Measurements from ENCODE around the gene PTPRD. TPM values are rescaled to one million over a fixed set of nuclear protein-coding genes. Genes with fewer than 3 reads are reported as not detected.

The PTPRD gene
- total and polyA plus RNA-seq, 2 donors (not counting 1 experiment from before 2014, with no cell fraction given) = 0.35 to 4.8 TPM

DNA sequence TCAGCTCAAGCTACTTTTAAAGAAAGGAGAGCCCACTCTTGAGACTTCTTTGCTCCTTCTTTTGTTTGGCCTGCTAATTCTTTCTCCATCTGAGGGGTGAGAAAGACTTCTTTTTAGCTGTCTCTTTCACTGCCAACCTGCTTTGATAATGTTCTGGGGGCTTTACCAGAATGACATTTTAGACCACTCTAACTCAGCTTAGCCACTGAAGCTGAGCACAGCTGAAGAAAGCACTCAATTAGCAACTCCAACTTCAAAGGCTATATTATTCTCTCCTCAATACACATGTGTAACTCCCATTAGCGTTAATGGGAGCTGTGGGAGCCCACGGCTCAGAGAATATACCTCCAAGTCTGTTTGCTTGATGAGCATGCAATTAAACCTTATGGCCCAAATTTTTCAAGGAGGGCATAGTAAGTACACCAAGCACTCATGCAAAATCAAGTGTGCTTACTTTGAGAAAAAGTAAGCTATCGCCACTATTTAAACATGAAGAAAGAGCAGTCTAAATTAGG is 1997.8 kb downstream of the PTPRD start:
- Histone ChIP-seq H4K20me1 (ENCODE audit: control insufficient read depth, extremely low read depth, insufficient read depth, low read length) (no peaks in the 10 kb centered on the region), H3K4me3 (replicated peaks in 1 of 4; ENCODE audit: control extremely low read depth in 1 of 4, insufficient read depth in 1 of 4, low read depth in 3 of 4, low read length in 4 of 4) (no peak overlapping the region), H3K4me2 (ENCODE audit: extremely low read depth, insufficient read depth, low read length) (no peak overlapping the region), H3K79me2 (ENCODE audit: control insufficient read depth, insufficient read depth, low read length) (no peaks in the 10 kb centered on the region), H3K9ac (ENCODE audit: insufficient read depth, low read length) (no peak overlapping the region), H3K36me3 (ENCODE audit: control insufficient read depth, insufficient read depth, low read length) (no peaks in the 10 kb centered on the region), H3K27ac (ENCODE audit: insufficient read depth, low read length) (no peak overlapping the region), H3K9me3 (ENCODE audit: control insufficient read depth, insufficient read depth, low read depth, low read length) (no peaks in the 10 kb centered on the region), H3K27me3 (ENCODE audit: control insufficient read depth, insufficient read depth, low read length) (no peaks in the 10 kb centered on the region), H3K4me1 (ENCODE audit: control insufficient read depth, extremely low read depth, insufficient read depth, low read length) (no peaks in the 10 kb centered on the region), H2AFZ (ENCODE audit: low read length) (no peak overlapping the region)
- no peak for DNase-seq (ENCODE audit: low read depth in 2 of 2)
- TF ChIP-seq, protein P1, sequence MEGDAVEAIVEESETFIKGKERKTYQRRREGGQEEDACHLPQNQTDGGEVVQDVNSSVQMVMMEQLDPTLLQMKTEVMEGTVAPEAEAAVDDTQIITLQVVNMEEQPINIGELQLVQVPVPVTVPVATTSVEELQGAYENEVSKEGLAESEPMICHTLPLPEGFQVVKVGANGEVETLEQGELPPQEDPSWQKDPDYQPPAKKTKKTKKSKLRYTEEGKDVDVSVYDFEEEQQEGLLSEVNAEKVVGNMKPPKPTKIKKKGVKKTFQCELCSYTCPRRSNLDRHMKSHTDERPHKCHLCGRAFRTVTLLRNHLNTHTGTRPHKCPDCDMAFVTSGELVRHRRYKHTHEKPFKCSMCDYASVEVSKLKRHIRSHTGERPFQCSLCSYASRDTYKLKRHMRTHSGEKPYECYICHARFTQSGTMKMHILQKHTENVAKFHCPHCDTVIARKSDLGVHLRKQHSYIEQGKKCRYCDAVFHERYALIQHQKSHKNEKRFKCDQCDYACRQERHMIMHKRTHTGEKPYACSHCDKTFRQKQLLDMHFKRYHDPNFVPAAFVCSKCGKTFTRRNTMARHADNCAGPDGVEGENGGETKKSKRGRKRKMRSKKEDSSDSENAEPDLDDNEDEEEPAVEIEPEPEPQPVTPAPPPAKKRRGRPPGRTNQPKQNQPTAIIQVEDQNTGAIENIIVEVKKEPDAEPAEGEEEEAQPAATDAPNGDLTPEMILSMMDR (conservative IDR thresholded peaks at IDR 0.05 in 1 of 2, IDR thresholded peaks at IDR 0.05 in 1 of 2; ENCODE audit: low read depth in 1 of 2, low read length in 2 of 2) = no peak
- no peak for TF ChIP-seq EZH2 (IDR thresholded peaks at IDR 0.05; ENCODE audit: low read length, missing control alignments)

DNA sequence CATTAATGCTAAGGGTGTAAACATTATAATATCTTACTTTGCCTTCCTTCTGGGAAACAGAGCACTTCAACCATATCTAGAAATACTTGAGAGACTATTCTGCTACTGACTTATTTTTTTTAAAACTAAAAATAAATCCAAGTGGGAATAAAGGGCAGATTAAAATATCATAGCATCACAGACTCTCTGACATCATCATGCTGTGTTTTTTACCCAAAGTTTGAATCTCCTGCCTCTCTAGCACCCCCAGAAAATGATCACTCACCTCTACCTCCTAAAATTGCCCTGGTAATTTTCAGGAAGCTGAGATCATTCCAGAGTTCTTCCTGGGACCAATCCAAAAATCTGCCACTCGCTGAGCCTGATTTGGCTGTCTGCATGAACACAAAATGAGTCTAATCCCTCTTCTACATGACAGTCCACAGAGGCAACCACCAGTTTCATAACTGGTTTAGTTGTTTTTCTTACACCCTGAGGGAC is 1999.4 kb downstream of the PTPRD start:
- H3K9ac ChIP-seq (ENCODE audit: insufficient read depth, low read length) = no peak overlapping the region
- no peak overlapping the region for H2AFZ ChIP-seq (ENCODE audit: low read length)
- no peaks in the 10 kb centered on the region for H3K9me3 ChIP-seq (ENCODE audit: control insufficient read depth, insufficient read depth, low read depth, low read length)
- no peak overlapping the region for H3K4me2 ChIP-seq (ENCODE audit: extremely low read depth, insufficient read depth, low read length)
- no peaks in the 10 kb centered on the region for H3K4me1 ChIP-seq (ENCODE audit: control insufficient read depth, extremely low read depth, insufficient read depth, low read length)
- no peak overlapping the region for H3K4me3 ChIP-seq (replicated peaks in 1 of 4; ENCODE audit: control extremely low read depth in 1 of 4, insufficient read depth in 1 of 4, low read depth in 3 of 4, low read length in 4 of 4)
- H3K36me3 ChIP-seq (ENCODE audit: control insufficient read depth, insufficient read depth, low read length) = no peaks in the 10 kb centered on the region
- H3K27me3 ChIP-seq (ENCODE audit: control insufficient read depth, insufficient read depth, low read length) = no peaks in the 10 kb centered on the region
- TF ChIP-seq, protein P1 (conservative IDR thresholded peaks at IDR 0.05 in 1 of 2, IDR thresholded peaks at IDR 0.05 in 1 of 2; ENCODE audit: low read depth in 1 of 2, low read length in 2 of 2) = no peak
- no peak for TF ChIP-seq EZH2 (IDR thresholded peaks at IDR 0.05; ENCODE audit: low read length, missing control alignments)
- H3K79me2 ChIP-seq (ENCODE audit: control insufficient read depth, insufficient read depth, low read length) = no peaks in the 10 kb centered on the region
- no peaks in the 10 kb centered on the region for H4K20me1 ChIP-seq (ENCODE audit: control insufficient read depth, extremely low read depth, insufficient read depth, low read length)
- DNase-seq (ENCODE audit: low read depth in 2 of 2) = peak in 1 of 2 donors; percentile 15
- H3K27ac ChIP-seq (ENCODE audit: insufficient read depth, low read length) = no peak overlapping the region

DNA sequence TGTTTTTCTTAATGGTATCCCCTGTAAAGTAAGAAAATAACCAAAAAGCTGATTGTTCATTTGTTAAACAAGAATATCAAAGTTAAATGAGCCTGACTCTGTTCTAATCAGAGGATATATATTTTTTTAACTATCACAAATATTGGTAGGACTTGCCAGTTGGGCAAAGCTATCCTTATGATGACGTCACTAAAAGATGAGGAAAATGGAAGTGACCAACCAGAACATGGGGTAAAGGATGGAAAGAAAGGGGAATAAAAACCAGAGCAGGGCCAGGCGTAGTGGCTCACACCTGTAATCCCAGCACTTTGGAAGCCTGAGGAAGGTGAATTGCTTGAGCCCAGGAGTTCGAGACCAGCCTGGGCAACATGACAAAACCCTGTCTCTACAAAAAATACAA is 2001.6 kb downstream of the PTPRD start:
- Histone ChIP-seq H3K79me2 (ENCODE audit: control insufficient read depth, insufficient read depth, low read length) (no peaks in the 10 kb centered on the region), H3K36me3 (ENCODE audit: control insufficient read depth, insufficient read depth, low read length) (no peaks in the 10 kb centered on the region), H3K4me3 (replicated peaks in 1 of 4; ENCODE audit: control extremely low read depth in 1 of 4, insufficient read depth in 1 of 4, low read depth in 3 of 4, low read length in 4 of 4) (no peak overlapping the region), H3K27ac (ENCODE audit: insufficient read depth, low read length) (no peak overlapping the region), H3K4me1 (ENCODE audit: control insufficient read depth, extremely low read depth, insufficient read depth, low read length) (no peaks in the 10 kb centered on the region), H4K20me1 (ENCODE audit: control insufficient read depth, extremely low read depth, insufficient read depth, low read length) (no peaks in the 10 kb centered on the region), H3K27me3 (ENCODE audit: control insufficient read depth, insufficient read depth, low read length) (no peaks in the 10 kb centered on the region), H3K9me3 (ENCODE audit: control insufficient read depth, insufficient read depth, low read depth, low read length) (no peaks in the 10 kb centered on the region), H3K4me2 (ENCODE audit: extremely low read depth, insufficient read depth, low read length) (no peak overlapping the region), H2AFZ (ENCODE audit: low read length) (no peak overlapping the region), H3K9ac (ENCODE audit: insufficient read depth, low read length) (no peak overlapping the region)
- no peak for TF ChIP-seq EZH2 (IDR thresholded peaks at IDR 0.05; ENCODE audit: low read length, missing control alignments)
- TF ChIP-seq, protein P1 (conservative IDR thresholded peaks at IDR 0.05 in 1 of 2, IDR thresholded peaks at IDR 0.05 in 1 of 2; ENCODE audit: low read depth in 1 of 2, low read length in 2 of 2) = no peak
- DNase-seq (ENCODE audit: low read depth in 2 of 2) = no peak

Data from fibroblast of lung (primary cell).